GM18873 (cell line): ENCODE results near the gene SLC38A6.

ENCODE experiments used
- ATAC-seq: cut with Tn5 transposase; IDR thresholded peaks from one replicate; pipeline ENCODE4 v1.9.1; 2021; ENCODE audit warnings: mild to moderate bottlenecking, moderate library complexity, moderate number of reproducible peaks; ENCODE audit not compliant: unreplicated experiment, low FRiP score

SLC38A6 gene

DNA sequence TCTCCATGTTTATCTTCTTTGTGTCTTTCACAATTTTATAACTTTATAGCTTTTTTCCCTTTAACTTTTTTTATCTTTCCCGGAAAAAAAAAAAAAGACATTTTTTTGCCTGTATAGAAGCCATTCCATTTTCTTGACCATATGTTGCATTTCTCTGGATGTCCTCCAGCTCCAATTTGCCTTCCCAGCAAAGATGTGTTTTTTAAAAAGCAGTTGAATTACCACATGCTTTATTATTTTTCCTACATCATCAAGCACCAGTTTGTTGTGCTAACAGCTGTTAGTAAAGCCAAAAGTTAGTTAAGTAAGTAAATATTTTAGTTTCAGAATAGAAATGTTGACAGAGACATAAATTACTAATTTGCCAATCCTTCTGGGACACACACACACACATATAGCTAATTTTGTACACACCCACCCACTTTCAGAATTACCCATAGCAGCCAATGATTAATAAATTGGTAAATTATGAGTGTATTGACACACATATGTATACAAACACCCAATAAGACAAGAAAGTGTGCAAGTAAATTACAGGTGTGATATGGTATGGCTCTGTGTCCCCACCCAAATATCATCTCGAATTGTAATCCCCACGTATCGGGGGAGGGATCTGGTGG, 118.3 kb downstream of the SLC38A6 start:
- ATAC-seq: no peak

DNA sequence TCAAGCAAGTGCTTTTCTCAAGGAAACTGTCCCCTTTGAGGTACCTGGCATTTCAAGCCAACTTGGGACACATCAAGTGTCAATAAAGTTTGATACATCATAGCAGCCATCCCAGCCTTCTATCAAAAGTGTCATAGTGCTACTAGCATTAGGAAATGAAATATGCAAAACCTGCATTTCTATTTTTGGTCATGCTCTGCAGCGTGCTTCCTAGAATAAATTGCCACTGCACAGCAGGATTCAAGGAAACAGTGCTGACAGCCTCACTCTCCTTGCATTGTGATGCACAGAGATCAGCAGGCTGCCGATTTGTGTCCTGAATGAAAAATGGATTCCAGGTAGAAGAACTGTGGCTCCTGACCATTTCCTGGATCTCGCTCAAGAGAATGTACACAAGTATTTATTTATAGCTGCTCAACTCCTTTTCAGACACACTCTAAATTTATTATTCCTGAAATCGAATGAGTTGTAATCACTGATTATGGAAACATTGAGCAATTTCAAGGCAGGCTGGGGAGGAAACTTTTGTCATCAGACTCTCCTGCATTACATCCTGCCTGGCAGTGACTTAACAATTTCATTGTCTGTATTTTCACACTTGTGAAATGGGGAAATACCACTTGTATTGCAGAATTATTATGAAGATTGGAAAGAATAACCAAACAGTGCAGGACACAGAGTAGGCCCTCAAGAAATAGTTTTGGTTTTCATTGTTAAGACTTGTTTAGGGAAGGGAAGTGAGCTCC, 120.9 kb downstream of the SLC38A6 start:
- no peak for ATAC-seq
